ENCODE measurements around the gene RNF44. TPM values are rescaled to one million over a fixed set of nuclear protein-coding genes. Genes with fewer than 3 reads are reported as not detected.

Gene RNF44
- total RNA-seq, 1 experiment from 2014 or later = 19.2 TPM

DNA sequence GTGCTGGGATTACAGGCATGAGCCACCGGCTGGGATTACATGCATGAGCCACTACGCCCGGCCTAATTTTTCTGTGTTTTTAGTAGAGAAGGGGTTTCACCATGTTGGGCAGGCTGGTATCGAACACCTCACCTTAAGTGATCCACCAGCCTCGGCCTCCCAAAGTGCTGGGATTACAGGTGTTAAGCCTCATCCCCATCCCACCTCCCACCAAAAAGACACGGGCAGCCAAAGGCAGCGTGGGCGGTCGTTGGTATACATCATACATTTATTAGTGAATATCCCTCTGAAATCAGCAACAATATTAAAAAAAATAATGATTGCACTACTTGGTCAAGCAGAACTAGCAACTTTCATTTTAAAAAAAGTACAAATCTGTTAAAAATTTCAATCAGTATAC is 10.7 kb downstream of the RNF44 start:
- no TSS peak for BruUV-seq (replicated peaks)
- Histone ChIP-seq H3K27ac (ENCODE audit: low read length) (no peak overlapping the region), H3K4me1 (ENCODE audit: insufficient read depth, low read length) (no peaks in the 10 kb centered on the region), H3F3A (ENCODE audit: low read length, unreplicated experiment) (no peaks in the 10 kb centered on the region), H3K9ac (ENCODE audit: low read length) (no peak overlapping the region), H4K20me1 (ENCODE audit: low read length) (no peaks in the 10 kb centered on the region), H3K36me3 (ENCODE audit: low read depth, low read length) (peaks cover 6% of the 10 kb centered on the region; the same call in 1 of the 2 replicates), H3K4me2 (ENCODE audit: low read length) (no peak overlapping the region), H3K79me2 (ENCODE audit: low read length) (no peaks in the 10 kb centered on the region), H3K27me3 (ENCODE audit: low read length) (no peaks in the 10 kb centered on the region), H3K9me3 (ENCODE audit: low read length) (no peaks in the 10 kb centered on the region), H2AFZ (ENCODE audit: low read length) (no peak overlapping the region), H3K4me3 (ENCODE audit: low read length) (no peak overlapping the region), H3K9me2 (replicated peaks; ENCODE audit: low read length) (no peaks in the 10 kb centered on the region)
- ATAC-seq = no peak
- CTCF ChIA-PET = no interaction called here
- POLR2A ChIA-PET (ENCODE audit: unreplicated experiment) = no interaction called here
- no peak for DNase-seq
- TF ChIP-seq EZH2 (IDR thresholded peaks at IDR 0.05; ENCODE audit: low read length, unreplicated experiment) = no peak
- TF ChIP-seq, protein P1, sequence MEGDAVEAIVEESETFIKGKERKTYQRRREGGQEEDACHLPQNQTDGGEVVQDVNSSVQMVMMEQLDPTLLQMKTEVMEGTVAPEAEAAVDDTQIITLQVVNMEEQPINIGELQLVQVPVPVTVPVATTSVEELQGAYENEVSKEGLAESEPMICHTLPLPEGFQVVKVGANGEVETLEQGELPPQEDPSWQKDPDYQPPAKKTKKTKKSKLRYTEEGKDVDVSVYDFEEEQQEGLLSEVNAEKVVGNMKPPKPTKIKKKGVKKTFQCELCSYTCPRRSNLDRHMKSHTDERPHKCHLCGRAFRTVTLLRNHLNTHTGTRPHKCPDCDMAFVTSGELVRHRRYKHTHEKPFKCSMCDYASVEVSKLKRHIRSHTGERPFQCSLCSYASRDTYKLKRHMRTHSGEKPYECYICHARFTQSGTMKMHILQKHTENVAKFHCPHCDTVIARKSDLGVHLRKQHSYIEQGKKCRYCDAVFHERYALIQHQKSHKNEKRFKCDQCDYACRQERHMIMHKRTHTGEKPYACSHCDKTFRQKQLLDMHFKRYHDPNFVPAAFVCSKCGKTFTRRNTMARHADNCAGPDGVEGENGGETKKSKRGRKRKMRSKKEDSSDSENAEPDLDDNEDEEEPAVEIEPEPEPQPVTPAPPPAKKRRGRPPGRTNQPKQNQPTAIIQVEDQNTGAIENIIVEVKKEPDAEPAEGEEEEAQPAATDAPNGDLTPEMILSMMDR (conservative IDR thresholded peaks at IDR 0.05; ENCODE audit: low read depth, low read length) = no peak
- TF ChIP-seq EZH2phosphoT487 (IDR thresholded peaks at IDR 0.05; ENCODE audit: borderline replicate concordance, low read length) = no peak
- intact Hi-C loops (cut with micrococcal nuclease) = no loop called here

DNA sequence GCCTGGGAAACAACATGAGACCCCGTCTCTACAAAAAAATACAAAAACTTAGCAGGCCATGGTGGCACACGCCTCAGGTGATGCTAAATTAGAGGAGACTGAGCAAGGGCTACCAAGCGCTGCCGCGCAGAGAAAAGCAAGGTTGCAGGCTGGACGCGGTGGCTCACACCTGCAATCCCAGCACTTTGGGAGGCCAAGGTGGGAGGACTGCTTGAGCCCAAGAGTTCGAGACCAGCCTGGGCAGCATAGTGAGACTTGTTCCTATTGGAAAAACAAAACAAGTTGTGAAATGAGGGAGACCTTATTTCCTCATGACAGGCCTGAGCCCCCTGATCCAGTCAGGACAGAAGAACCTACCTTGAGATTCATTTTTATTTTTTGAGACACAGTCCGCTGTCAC is 11.5 kb downstream of the RNF44 start:
- Histone ChIP-seq H3K36me3 (ENCODE audit: low read depth, low read length) (no peaks in the 10 kb centered on the region; the same call in 1 of the 2 replicates), H3K9me2 (replicated peaks; ENCODE audit: low read length) (no peaks in the 10 kb centered on the region), H2AFZ (ENCODE audit: low read length) (no peak overlapping the region), H3K4me2 (ENCODE audit: low read length) (no peak overlapping the region), H3K4me3 (ENCODE audit: low read length) (no peak overlapping the region), H3K4me1 (ENCODE audit: insufficient read depth, low read length) (no peaks in the 10 kb centered on the region), H3K27me3 (ENCODE audit: low read length) (no peaks in the 10 kb centered on the region), H3K9me3 (ENCODE audit: low read length) (no peaks in the 10 kb centered on the region), H3K9ac (ENCODE audit: low read length) (no peak overlapping the region), H3K27ac (ENCODE audit: low read length) (no peak overlapping the region), H3K79me2 (ENCODE audit: low read length) (no peaks in the 10 kb centered on the region), H3F3A (ENCODE audit: low read length, unreplicated experiment) (no peaks in the 10 kb centered on the region), H4K20me1 (ENCODE audit: low read length) (no peaks in the 10 kb centered on the region)
- DNase-seq = no peak
- BruUV-seq (replicated peaks) = no TSS peak
- intact Hi-C loops (cut with micrococcal nuclease) = no loop called here
- ChIA-PET CTCF (no interaction called here), POLR2A (ENCODE audit: unreplicated experiment) (no interaction called here)
- ATAC-seq = no peak
- TF ChIP-seq, protein P1 (conservative IDR thresholded peaks at IDR 0.05; ENCODE audit: low read depth, low read length) = no peak
- no peak for TF ChIP-seq EZH2phosphoT487 (IDR thresholded peaks at IDR 0.05; ENCODE audit: borderline replicate concordance, low read length)
- TF ChIP-seq EZH2 (IDR thresholded peaks at IDR 0.05; ENCODE audit: low read length, unreplicated experiment) = no peak

DNA sequence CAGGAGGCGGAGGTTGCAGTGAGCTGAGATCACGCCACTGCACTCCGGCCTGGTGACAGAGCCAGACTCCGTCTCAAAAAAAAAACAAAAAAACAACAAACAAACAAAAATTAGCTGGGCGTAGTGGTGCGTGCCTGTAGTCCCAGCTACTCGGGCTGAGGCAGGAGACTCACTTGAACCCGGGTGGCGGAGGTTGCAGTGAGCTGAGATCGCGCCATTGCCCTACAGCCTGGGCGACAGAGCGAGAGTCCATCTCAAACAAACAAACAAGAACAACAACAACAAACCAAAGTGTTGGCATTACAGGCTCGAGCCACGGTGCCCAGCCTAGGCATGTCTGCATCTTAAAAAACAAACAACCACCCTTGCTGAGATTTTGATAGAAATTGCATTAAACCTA is 12.2 kb downstream of the RNF44 start:
- Histone ChIP-seq H2AFZ (ENCODE audit: low read length) (no peak overlapping the region), H3K27ac (ENCODE audit: low read length) (no peak overlapping the region), H3K4me1 (ENCODE audit: insufficient read depth, low read length) (no peaks in the 10 kb centered on the region), H3K9me2 (replicated peaks; ENCODE audit: low read length) (no peaks in the 10 kb centered on the region), H3K27me3 (ENCODE audit: low read length) (no peaks in the 10 kb centered on the region), H4K20me1 (ENCODE audit: low read length) (no peaks in the 10 kb centered on the region), H3K79me2 (ENCODE audit: low read length) (no peaks in the 10 kb centered on the region), H3F3A (ENCODE audit: low read length, unreplicated experiment) (no peaks in the 10 kb centered on the region), H3K9me3 (ENCODE audit: low read length) (no peaks in the 10 kb centered on the region), H3K4me2 (ENCODE audit: low read length) (no peak overlapping the region), H3K9ac (ENCODE audit: low read length) (no peak overlapping the region), H3K36me3 (ENCODE audit: low read depth, low read length) (no peaks in the 10 kb centered on the region; the same call in 1 of the 2 replicates), H3K4me3 (ENCODE audit: low read length) (no peak overlapping the region)
- no TSS peak for BruUV-seq (replicated peaks)
- ChIA-PET CTCF (no interaction called here), POLR2A (ENCODE audit: unreplicated experiment) (no interaction called here)
- DNase-seq = no peak
- no peak for ATAC-seq
- intact Hi-C loops (cut with micrococcal nuclease) = no loop called here
- TF ChIP-seq, protein P1 (conservative IDR thresholded peaks at IDR 0.05; ENCODE audit: low read depth, low read length) = no peak
- TF ChIP-seq EZH2 (IDR thresholded peaks at IDR 0.05; ENCODE audit: low read length, unreplicated experiment) (no peak), EZH2phosphoT487 (IDR thresholded peaks at IDR 0.05; ENCODE audit: borderline replicate concordance, low read length) (no peak)

Data from PC-3 (cell line).